HTR-8/SVneo (cell line): ENCODE results near the gene XPR1.

ENCODE experiments used
- DNase-seq: peaks from one replicate; pipeline ENCODE4 v3.0.0; 2011; ENCODE audit warnings: low spot score, mixed read lengths; ENCODE audit not compliant: insufficient read length
- FAIRE-seq: peaks from 2 replicates; lab custom pipeline; 2011; peaks lifted over from hg19 to GRCh38; lab: Jason Lieb, UNC

The XPR1 gene

DNA sequence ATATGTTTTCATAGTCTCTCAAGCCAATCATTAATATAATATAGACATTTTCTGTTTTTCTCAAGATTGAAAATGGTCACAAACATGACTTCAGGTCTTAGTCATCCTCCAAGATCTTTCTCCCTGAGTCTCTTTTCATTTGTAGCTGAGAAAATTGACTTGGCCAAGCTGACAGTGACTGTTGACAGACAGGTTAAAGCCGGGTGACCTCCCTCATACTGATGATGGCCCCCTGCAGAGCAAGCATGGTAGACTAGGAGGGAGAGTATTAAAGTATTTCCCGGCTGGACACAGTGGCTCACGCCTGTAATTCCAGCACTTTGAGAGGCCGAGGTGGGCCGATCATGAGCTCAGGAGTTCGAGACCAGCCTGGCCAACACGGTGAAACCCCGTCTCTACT lies 274.1 kb downstream of the XPR1 start:
- no peak for FAIRE-seq
- no peak for DNase-seq

DNA sequence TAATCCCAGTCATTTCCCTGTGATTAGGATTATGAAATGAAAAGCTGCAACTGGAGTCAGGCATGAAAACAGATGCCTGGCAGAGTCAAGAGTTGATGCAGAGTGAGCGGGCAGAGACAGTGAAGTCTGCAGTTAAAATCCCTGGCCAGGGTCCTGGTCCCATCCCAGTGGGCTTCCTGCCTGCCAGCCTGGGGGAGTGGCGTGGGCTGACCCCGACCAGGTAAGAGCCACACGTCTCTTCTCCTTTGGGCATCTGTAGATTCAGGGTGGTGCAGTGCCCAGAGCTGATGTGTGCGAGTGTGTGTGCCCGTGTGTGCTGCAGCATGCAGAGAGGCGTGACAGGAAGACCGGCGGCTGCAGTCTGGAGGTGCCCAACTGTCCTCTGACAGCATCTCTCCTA lies 274.7 kb downstream of the XPR1 start:
- FAIRE-seq = no peak
- DNase-seq = no peak

GRCh38 chr1:180907313-180908055 lies 275.7 kb downstream of the XPR1 start:
- no peak for DNase-seq
- FAIRE-seq = no peak

DNA sequence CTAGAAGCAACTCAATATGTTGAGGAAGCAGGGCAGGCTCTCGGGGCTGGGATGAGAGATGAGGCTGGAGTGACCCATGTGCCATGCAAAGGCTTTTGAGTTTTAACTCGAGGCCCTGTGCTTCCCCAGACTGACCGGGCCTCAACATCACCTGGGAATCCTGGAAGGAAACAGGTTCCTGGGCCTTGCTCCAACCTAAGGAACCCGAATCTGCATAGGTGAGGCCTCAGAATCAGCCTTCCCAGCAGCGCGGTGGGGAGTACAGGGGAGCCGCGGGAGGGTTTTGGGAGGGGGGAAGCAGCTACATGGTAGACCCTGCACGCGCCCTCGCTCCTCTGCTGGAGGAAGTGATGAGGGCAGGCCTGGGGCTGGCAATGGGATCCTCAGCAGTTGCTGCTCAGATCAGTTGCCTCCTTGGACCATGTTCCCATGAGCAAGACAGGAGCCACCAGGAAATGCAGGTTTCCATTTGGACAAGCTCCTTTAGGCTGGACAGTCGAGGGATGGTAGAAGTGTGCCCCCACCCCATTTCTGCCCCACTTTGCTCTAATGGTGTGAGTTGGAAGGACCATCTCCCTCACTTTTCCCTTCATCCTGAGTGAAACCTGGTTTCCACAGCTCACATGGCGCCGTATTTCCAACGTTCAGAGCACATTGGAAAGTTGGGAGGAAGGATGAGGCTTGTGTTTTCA lies 276.4 kb downstream of the XPR1 start:
- DNase-seq (no peak), FAIRE-seq (no peak)

- FAIRE-seq = no peak
- DNase-seq = no peak
Measured at GRCh38 chr1:180909005-180909414, 277.2 kb downstream of the XPR1 start.

- no peak for FAIRE-seq
- DNase-seq = no peak
Measured at GRCh38 chr1:180909462-180909976, 277.7 kb downstream of the XPR1 start.

GRCh38 chr1:180911640-180912191 lies 279.9 kb downstream of the XPR1 start:
- DNase-seq (peak; percentile 58), FAIRE-seq (no peak)

DNA sequence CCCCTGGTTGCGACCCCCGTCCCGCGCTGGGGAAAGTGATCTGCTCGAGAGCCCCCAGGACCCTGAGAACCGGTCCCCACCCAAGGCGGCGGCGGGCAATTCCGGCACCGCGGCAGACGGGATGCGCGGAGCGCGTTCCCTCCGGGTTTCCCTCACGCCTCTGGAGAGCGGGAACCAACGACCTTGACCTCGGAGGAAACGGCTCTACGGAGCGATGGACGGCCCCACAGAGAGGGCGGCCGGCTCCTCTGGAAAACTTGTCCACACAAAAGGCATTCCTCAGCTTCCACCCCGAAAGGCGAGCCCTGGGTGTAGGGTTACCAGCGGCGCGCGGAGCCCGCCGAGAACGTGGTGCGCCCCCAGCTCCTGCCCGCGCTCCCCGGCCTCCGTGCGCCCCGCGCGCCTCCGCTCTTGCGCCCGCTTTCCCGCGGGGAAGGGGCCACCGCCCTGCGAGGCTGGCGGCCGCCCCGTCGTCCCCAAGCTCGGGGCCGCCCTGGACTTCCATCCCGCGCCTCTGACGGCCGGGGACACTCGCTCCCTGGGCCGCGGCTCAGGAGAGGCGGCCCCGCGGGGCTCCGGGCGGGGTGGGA lies 280.5 kb downstream of the XPR1 start:
- DNase-seq (peak; percentile 55), FAIRE-seq (no peak)

DNA sequence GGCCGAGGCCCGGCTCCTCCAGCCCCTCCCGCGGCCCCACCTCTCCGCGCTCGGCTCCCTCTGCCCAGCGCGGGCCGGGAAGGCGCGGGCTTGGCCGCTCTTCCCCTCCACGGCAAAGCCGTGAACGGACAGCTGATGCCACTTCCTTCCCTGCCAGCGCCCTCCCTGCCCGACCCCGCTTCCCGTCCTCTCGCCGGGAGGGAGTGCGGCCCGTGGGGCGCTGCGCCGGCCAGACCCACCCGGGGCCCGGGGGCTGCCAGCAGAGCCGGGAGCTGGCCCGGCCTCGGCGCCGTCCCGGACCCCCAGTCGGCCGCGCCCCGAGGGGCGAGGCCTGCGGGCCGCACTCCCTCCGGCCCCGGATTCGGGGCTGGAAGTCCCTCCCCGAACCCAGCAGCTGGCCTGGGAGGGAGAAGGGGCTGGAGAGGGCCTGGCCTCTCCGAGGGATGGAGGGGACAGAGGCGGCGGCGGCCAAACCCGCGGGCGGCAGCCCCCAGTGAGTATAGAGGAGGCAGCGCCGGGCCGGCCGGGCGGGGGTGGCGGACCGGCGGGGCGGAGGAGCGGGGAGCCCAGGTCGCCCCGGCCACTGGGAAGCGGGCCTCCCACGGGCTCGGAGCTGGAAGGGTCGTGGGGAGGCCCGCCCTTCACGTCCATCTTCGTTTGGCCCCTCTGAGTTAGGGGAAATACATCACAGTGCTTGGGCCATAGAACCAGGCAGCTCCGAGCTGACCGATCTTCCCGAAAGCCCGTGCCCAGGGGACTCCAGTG lies 281.2 kb downstream of the XPR1 start, which contains the start of gene KIAA1614:
Gene KIAA1614 (plus strand): TSS at position 97 of the 765 bp plus-strand sequence. CDS start 347 bp downstream, at position 444.
- FAIRE-seq (peak; percentile 26), DNase-seq (peak; percentile 43)

- DNase-seq = no peak
- FAIRE-seq = no peak
Measured at GRCh38 chr1:180915426-180915965, 283.7 kb downstream of the XPR1 start.

DNA sequence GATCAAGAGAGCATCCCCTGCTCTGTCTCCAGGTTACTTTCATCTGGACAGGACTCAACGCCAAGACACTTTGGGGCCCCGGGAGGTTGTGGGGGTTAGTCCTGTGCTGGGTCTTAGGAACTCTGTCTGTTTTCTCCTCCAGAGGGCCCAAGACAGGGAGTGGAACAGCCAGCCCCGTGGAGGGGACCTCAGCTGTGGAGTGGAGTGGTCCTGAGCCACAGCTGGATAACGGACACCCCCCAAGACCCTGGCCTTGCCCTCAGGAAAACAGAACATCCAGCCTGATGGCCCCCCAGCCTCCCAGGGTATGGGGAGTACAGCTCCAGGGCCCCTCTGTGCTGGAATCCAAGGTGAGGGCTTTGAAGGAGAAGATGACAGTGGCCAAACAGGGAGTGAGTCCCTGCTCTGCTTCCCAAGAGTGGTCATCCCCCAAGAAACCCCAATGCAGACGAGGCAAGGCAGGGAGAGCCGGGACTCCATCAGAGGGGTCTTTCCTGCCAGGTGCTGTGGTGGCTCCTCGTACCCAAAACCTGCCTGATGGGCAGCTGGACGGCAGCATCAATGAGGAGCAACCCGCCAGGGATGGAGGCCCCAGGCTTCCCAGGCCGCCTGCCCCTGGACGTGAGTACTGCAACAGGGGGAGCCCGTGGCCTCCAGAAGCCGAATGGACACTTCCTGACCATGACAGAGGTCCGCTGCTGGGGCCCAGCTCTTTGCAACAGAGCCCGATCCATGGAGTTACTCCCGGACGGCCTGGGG lies 284.4 kb downstream of the XPR1 start:
- no peak for FAIRE-seq

DNA sequence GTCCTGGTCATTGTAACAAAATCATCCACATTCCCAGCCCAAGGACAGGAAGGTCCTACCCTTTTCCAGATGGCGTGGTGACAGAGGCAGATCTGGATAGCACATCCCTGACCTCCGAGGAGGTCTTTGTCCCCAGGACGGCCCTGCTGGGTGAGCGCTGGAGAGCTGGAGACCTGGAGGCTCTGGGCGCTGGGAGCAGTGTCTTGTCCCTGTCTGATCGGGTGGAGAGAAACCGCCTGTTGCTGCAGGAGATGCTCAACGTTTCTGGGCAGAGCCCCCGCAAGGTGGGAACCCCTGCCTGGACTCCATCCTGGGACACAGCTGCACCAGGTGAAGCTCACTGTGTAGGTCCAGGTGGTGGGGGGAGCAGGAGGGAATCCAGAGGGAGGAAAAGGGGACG lies 284.9 kb downstream of the XPR1 start:
- DNase-seq = no peak
- FAIRE-seq = no peak

More for the DNA sequence above, 284.4 kb downstream of the XPR1 start:
- no peak for DNase-seq

GRCh38 chr1:180917306-180918065 lies 285.7 kb downstream of the XPR1 start:
- DNase-seq = no peak
- no peak for FAIRE-seq

GRCh38 chr1:180918519-180918918 lies 286.7 kb downstream of the XPR1 start:
- FAIRE-seq = no peak
- DNase-seq = no peak

- DNase-seq = no peak
- FAIRE-seq = no peak
Measured at GRCh38 chr1:180919183-180919700, 287.4 kb downstream of the XPR1 start.

DNA sequence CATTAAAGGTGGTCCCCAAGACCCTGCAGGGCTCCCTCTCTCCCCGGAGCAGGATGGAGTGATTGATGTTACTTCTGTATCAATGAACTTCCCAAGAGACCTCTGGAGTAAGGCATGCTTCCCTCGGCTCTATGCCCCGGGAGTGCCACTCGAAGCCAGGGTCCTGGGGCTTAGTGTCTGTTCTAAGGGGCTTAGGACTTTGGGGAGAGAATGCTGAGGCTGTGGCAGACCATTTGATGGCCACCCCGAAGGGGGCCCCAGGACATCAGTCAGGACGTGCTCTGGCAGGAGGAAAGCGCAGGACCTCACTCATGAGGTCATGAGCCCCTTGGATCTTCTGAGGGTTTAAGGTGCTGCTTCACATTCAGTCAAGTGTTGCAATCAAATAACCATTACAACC lies 288.4 kb downstream of the XPR1 start:
- FAIRE-seq (no peak), DNase-seq (no peak)

- no peak for FAIRE-seq
- DNase-seq = no peak
Measured at GRCh38 chr1:180920702-180921101, 288.9 kb downstream of the XPR1 start.

- no peak for DNase-seq
- no peak for FAIRE-seq
Measured at GRCh38 chr1:180921386-180921785, 289.6 kb downstream of the XPR1 start.
